Fibroblast of mammary gland (primary cell): ENCODE results near the gene SHISA8.

Experiments
- DNase-seq: peaks from one replicate; pipeline ENCODE4 v3.0.0-alpha.2; 2010; ENCODE audit warnings: low read depth
- H3K4me3 ChIP-seq: 2 replicates; pipeline ENCODE4 v1.5.1; 2011; ENCODE audit warnings: low read depth, mild to moderate bottlenecking, low read length, moderate library complexity; ENCODE audit not compliant: control insufficient read depth
- CTCF ChIP-seq: conservative IDR thresholded peaks from 2 replicates; pipeline ENCODE4 v1.5.1; 2011; ENCODE audit warnings: low read depth, low read length, inconsistent platforms; ENCODE audit not compliant: control insufficient read depth, insufficient read depth

The SHISA8 gene

GRCh38 chr22:41902932-41903421, 11.9 kb downstream of the SHISA8 start:
- DNase-seq, result no peak
- H3K4me3 ChIP-seq, result no peak overlapping the region
- no peak for TF ChIP-seq CTCF

- TF ChIP-seq CTCF, result no peak
- DNase-seq, result no peak
- no peak overlapping the region for H3K4me3 ChIP-seq
Measured at GRCh38 chr22:41902016-41902415, 12.9 kb downstream of the SHISA8 start.

GRCh38 chr22:41900652-41901312, 14.1 kb downstream of the SHISA8 start:
- TF ChIP-seq CTCF, result no peak
- H3K4me3 ChIP-seq, result no peak overlapping the region
- no peak for DNase-seq

- no peak overlapping the region for H3K4me3 ChIP-seq
- no peak for TF ChIP-seq CTCF
- peak; percentile 11 for DNase-seq
Measured at GRCh38 chr22:41899992-41900651, 14.8 kb downstream of the SHISA8 start.

- H3K4me3 ChIP-seq, result no peak overlapping the region
- DNase-seq, result no peak
- TF ChIP-seq CTCF, result no peak
Measured at GRCh38 chr22:41899110-41899509, 15.8 kb downstream of the SHISA8 start.

GRCh38 chr22:41898645-41899044, 16.2 kb downstream of the SHISA8 start:
- DNase-seq, result no peak
- no peak overlapping the region for H3K4me3 ChIP-seq
- no peak for TF ChIP-seq CTCF
